COLO668 (cell line): ENCODE data around the gene SLC16A10.

ENCODE experiments used
- DNase-seq: peaks from one replicate; lab custom pipeline; 2025; ENCODE audit not compliant: unreplicated experiment; lab: John Stamatoyannopoulos, UW

Gene SLC16A10

DNA sequence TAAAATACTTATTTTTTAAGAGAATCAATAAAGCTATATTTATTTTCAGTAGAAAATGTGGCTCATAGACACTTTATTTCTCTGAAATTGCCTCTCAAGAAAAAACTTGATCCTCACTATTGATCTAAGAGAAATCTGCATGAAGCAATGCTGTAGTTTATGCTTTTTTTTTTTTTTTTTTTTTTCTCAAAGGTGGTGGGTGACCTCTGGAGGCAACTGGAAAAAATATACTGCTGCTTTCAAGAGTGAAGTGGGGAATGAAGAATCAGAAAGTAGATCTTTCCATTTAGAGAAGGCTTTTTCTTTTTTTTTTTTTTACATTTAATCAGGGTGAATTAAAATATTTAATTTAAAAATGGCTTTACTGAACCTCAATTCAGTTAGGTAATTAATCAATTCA is 169.3 kb downstream of the SLC16A10 start:
- DNase-seq, result no peak

DNA sequence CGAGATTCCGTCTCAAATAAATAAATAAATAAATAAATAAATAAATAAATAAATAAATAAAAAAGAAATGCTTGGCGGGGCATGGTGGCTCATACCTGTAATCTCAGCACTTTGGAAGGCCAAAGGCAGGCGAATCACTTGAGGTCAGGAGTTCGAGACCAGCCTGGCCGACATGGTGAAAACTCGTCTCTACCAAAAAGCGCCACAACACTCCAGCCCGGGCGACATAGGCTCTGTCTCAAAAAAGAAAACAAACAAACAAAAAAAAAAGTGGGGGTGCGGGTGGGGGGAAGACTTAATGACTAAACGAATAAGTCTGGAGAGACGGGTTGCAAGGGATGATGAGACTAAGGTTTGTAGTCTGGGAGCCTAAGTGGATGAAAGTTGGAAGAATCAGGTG is 170.7 kb downstream of the SLC16A10 start:
- DNase-seq, result no peak

DNA sequence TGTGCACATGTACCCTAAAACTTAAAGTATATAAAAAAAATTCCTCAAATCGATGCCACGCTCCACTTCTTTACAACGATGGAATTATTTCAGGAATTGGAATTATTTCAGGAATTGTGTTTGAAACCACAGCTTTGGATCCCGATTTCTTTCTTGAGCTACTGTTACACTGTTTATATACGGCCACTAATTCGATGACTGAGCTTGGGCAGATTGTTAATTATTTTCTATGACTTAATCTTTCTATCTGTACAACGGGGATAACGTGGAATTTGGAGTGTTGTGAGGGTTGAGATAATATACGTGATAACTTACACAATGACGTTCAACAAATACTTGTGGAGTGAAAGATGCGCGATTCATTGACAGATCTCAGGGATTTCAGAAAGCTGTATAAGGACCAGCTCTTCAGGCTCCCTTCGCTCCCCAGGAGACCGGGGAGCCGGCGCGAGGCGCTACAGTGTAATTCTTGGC is 171.3 kb downstream of the SLC16A10 start:
- no peak for DNase-seq

DNA sequence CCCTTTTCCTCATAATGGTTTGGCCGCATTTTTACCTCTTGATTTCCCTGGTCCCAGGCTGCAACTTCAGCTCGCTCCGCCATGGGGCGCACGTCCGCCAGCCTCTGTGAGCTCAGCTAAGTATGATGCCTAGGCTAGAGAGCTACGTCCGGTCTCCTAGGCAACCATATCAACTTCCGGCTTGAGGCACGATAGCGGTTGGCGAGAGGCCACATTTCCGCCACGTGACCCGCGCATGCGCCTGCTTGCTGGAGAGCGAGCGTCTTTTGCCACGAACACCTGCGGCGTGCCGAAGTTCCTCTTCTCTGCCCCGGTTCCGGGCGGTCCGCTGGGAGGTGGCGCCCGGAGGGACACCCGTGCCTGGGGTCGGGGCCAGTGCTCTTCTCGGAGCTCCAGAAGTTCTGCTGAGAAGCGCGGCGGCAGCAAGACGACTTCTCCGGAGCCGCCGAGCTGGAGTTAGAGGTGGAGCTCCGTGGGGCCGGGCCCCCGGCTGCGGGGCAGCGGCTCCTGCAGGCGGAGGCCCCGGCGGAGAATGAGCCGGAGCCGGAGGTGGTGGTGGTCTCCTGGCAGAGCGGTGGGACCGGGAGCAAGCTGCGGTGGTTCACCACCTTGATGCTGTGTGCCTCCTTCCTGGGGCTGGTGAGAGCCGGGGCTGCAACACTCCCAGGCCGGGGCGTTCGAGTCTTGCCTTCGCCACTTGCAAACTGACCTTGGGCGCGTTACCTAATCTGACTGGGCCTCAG is 172.0 kb downstream of the SLC16A10 start:
- peak; percentile 95 for DNase-seq

DNA sequence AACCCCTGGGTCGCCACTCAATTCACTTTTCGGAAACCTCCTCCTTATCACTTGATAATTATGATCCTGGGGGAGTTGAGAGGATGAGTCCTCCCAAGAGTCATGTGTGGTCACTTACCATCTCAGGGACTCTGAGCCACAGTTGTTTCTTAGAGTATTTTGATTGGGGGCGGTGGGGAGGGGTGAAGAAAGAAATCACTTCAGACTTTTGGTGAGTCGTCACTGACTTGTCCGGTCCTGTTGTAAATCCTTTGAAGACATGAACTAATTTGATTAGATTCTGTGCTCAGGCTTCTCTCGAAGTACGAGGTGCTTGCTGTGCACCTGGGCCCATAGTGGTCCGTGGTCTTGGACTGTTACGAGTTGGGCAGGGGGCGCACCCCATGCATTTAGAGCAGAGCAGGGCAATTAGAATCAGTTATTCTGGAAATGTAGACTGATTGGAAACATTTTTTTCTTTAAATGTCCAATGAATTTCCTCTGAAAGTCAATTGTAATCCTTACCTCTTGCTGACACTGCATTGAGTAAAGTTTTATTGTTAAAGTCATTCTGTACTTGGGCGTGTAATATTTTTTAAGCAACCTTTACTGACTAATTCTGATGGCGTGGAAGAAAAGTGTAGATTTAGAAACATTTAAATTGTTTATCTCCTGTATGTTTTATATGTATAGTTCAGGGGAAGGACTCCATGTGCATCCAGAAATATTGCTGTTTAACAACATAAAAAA is 173.4 kb downstream of the SLC16A10 start:
- DNase-seq, result no peak

DNA sequence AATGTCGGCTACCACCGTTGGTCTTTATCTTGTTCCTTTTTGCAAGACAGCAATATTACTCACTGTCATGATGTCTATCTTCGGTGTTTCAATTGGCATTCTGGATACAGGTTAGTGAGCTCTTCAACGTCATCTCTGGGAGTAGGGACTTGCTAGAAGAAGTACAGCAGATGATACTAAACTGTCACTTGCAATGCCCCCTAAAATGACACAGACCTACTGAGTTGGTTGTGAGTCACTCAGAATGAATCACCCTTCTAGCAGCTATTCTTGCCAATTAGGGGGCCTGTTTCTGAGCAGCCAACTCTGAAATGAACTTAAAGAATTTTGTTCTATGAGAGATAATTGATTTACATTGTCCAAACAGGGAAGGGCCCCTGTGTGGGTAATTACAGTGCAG is 176.5 kb downstream of the SLC16A10 start:
- no peak for DNase-seq

DNA sequence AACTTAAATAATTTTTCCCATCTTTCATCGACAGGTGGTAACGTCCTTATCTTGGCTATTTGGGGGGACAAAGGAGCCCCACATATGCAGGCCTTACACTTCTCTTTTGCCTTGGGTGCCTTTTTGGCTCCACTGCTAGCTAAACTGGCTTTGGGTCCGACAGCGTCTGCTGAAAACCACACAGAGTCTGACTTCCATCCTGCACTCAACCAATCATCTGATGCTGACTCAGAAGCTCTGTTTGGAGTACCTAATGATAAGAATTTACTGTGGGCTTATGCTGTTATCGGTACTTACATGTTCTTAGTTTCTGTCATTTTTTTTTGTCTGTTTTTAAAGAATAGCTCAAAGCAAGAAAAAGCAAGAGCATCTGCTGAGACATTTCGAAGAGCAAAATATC is 178.5 kb downstream of the SLC16A10 start:
- DNase-seq, result no peak

DNA sequence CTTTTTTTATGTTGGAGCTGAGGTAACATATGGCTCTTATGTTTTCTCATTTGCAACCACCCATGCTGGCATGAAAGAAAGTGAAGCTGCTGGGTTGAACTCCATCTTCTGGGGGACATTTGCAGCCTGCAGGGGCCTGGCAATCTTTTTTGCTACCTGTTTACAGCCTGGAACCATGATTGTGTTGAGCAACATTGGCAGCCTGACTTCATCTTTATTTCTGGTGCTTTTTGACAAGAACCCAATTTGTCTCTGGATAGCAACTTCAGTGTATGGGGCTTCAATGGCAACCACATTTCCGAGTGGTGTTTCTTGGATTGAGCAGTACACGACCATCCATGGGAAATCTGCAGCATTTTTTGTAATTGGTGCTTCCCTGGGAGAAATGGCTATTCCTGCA is 179.0 kb downstream of the SLC16A10 start:
- DNase-seq, result no peak

DNA sequence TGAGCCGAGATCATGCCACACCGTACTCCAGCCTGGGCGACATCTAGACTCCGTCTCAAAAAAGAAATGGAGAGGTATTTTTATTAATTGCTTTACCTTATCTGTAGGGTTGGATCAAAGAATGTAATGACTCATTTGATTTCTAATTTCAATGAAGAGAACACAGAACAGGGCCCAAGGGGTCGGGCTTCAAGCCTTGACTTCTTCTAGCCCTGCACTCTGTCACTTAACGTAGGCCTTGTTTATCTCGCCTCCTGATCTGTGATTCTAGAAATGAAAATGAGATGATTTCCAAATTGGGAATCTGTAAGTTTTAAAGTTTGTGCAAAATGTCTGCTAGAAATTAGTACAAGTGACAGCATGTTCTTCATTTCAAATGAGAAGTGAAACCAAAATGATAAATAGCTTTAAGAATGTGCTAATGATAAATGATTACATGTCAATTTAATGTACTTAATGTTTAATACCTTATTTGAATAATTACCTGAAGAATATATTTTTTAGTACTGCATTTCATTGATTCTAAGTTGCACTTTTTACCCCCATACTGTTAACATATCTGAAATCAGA is 180.5 kb downstream of the SLC16A10 start:
- DNase-seq, result no peak

DNA sequence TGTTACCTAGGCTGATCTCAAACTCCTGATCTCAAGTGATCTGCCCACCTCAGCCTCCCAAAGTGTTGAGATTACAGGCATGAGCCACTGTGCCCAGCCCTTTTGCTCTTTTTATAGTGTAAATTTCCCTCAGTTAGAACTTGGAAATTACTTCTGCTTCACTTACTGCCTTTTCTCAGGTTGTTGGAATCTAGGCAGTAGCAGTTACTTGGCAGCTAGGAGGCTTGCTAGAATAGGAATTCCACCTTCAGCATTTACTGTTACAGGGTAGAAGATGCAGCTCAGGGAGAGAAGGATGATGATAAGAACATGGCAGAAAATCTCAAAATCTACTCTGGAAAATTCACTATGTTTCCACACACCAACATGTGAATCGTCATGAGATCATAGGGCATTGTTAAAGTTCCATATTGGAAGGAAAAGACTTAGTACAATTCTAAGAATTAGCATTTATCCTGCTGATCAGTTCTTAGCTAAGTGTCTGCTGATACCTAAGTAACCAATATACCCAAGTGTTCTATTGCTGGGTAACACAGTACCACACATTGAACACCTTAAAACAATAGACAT is 182.2 kb downstream of the SLC16A10 start:
- no peak for DNase-seq

DNA sequence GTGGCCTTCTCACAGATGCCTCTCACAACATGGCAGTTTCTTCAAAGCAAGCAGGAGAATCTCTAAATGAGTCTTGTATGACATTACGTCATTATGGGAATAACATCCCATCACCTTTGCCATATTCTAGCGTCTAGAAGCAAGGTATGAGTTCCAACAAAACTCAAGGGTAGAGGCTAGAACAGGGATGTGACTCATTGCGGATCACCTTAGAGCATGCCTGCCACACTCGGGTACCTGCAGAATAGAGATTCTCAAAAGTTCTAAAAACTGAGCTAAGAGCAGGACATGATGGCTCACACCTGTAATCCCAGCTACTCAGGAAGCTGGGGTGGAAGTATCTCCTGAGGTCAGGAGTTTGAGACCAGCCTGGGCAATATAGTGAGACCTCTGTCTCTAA is 182.8 kb downstream of the SLC16A10 start:
- DNase-seq, result no peak

DNA sequence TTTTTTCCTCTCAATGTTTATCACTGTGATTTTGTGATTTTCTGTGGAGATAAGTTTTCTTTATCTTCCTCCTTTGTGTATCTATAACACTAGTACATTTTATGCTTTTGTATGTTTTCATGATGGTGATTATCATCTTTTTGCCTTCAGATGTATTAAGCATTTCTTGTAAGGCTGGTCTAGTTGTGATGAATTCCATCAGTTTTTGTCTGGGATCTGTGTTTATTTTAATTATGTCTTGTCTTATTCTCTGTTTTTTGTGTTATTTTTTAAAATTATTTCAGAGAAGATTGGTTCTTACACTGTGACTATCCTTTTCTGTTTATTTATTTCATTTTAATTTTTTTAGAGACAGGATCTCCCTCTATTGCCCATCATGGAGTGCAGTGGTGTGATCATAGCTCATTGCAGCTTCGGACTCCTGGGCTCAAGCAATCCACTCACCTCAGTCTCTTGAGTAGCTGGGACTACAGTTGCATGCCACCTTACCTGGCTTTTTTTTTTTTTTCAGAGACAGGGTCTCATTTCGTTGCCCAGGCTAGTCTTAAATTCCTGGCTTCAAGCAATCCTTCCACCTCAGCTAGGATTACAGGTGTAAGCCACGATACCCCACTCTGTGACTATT is 187.4 kb downstream of the SLC16A10 start:
- no peak for DNase-seq

DNA sequence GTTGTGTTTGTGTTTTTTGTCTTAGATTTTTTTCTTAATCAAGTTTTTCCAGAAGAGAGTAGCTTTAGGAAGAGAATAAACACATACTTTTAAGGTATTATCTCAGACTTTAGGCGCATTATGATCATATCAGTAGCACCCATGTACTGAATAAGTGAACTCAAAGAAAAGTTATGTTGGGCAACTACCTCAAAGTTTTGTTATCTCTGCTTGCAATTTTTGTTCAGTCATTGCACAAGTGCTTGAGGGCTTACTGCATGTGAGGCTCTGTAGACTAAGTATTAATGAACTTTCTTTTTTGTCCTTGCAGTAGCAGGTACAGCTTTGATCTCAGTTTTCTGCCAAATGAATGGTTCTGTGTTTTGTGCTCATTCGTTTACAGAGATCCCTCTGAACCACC is 189.0 kb downstream of the SLC16A10 start:
- no peak for DNase-seq

DNA sequence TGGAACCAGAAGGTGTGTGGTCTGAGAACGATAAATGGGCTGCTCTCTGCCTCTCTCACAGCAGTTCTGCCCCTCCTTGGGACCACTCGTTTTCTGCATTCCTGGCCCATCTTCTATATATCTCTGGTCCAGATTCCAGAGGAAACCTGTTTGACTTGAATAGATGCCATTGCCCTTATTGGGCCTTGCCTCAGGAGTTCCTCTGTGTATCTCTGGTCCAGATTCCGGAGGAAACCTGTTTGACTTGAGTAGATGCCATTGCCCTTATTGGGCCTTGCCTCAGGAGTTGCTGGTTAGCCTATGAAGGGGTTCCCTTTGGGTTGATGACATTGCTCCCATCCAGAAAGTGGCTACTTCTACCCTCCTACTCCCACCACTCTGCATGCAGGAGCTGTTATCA is 189.4 kb downstream of the SLC16A10 start:
- no peak for DNase-seq

DNA sequence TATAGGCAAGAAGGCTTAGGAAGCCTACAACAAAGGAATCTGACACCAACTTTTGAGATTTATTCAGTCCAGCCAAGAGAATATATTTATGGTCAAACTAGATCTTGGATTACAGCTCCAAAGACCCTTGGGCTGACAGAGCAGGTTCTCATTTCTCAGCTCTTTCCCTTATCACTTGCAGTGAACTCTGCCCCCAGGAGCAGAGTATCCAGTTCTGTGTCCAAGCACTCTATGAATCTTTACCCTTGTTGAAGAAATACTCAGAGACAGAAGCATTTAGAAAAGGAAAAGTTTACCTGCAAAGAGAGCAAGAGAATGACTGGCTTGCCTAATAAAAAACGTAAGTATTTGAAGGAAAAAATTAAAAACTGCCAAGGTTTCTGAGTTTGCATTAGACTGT is 190.5 kb downstream of the SLC16A10 start:
- no peak for DNase-seq

DNA sequence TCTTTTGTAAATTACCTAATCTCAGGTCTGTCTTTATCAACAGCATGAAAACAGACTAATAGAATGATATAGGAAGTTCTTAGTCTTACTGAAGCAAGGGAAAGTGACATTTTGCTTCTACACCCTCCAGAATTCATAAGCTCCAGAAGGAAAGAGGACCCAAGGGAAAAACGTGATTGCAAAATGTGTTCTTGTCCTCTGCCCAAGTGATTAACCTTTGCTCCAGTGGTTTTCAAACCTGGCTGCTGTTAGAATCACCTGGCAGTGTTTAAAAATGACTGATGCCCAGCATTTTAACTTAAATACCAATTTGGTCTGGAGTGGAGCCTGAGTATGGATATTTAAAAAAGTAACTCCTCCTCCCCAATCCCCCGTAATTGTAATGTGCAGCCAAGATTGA is 191.4 kb downstream of the SLC16A10 start:
- no peak for DNase-seq

DNA sequence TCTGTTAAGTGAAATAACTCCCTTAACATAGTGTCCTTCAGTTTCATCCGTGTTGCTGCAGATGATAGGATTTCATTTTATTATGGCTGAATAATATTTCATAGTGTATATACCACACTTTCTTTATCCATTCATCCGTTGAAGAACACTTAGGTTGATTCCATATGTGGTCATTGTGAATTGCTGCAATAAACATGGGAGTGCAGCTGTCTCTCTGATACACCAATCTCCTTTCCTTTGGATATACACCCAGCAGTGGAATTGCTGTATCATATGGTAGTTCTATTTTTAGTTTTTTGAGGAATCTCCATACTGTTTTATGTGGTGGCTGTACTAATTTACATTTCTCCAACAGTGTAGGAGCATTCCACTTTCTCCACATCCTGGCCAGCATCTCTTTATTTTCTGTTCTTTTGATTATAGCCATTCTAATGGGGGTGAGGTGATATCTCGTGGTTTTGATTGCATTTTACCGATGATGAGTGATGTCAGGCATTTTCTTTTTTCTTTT is 193.2 kb downstream of the SLC16A10 start:
- DNase-seq, result no peak
